PC-9 (cell line): ENCODE data around the gene MACROD2. TPM values are rescaled to one million over a fixed set of nuclear protein-coding genes. Genes with fewer than 3 reads are reported as not detected.

Source experiments
- BruUV-seq: library from RNA; stranded (reverse); fragments of 400-500 nt; replicated peaks from 2 replicates; lab custom pipeline; 2021; lab: Mats Ljungman, UMichigan
- CTCF ChIA-PET: fragments of 300-600 bp; sonication (Branson Sonifier 250); formaldehyde crosslinking; loops from one replicate; lab custom pipeline; 2022; ENCODE audit warnings: antibody characterized with exemption; lab: Charles Lee
- POLR2A ChIA-PET: fragments of 300-600 bp; sonication (Branson Sonifier 250); formaldehyde crosslinking; loops from one replicate; lab custom pipeline; 2022; ENCODE audit warnings: antibody characterized with exemption; ENCODE audit not compliant: unreplicated experiment; lab: Charles Lee
- DNase-seq, 2 experiments: peaks; one replicate each; pipeline versions ENCODE4 v3.0.0 to v3.0.0-alpha.2; 2015 to 2022; ENCODE audit warnings: mixed read lengths in 1 of 2
- H2AFZ ChIP-seq: fragments of 200-600 bp; sonication (generic); 2 replicates; pipeline ENCODE4 v1.8.1; 2017; ENCODE audit warnings: antibody characterized with exemption
- H3F3A ChIP-seq: fragments of 200-600 bp; sonication (generic); 2 replicates; pipeline ENCODE4 v1.8.1; 2017; ENCODE audit warnings: antibody characterized with exemption, mild to moderate bottlenecking, low read depth; ENCODE audit not compliant: insufficient read depth
- H3K27ac ChIP-seq: fragments of 200-600 bp; sonication (generic); 2 replicates; pipeline ENCODE4 v1.6.1; 2016; ENCODE audit warnings: mixed run types
- H3K27me3 ChIP-seq: fragments of 200-600 bp; sonication (generic); 2 replicates; pipeline ENCODE4 v1.6.1; 2016; ENCODE audit warnings: low read depth, mixed run types; ENCODE audit not compliant: insufficient read depth
- H3K36me3 ChIP-seq: fragments of 200-600 bp; sonication (generic); 2 replicates; pipeline ENCODE4 v1.6.1; 2016; ENCODE audit warnings: low read depth, mixed run types
- H3K4me1 ChIP-seq: fragments of 200-600 bp; sonication (generic); replicated peaks from 2 replicates; pipeline ENCODE4 v1.6.1; 2016; ENCODE audit warnings: mixed run types; ENCODE audit not compliant: insufficient read depth
- H3K4me2 ChIP-seq: fragments of 200-600 bp; sonication (generic); 2 replicates; pipeline ENCODE4 v1.6.1; 2017; ENCODE audit warnings: mixed run types
- H3K4me3 ChIP-seq: fragments of 200-600 bp; sonication (generic); 2 replicates; pipeline ENCODE4 v1.6.1; 2016; ENCODE audit warnings: mixed run types
- H3K79me2 ChIP-seq: fragments of 200-600 bp; sonication (generic); 2 replicates; pipeline ENCODE4 v1.6.1; 2017; ENCODE audit warnings: low read depth, mixed run types
- H3K9me2 ChIP-seq: fragments of 200-600 bp; sonication (generic); 2 replicates; pipeline ENCODE4 v1.8.1; 2017; ENCODE audit warnings: mild to moderate bottlenecking; ENCODE audit not compliant: insufficient read depth
- H3K9me3 ChIP-seq: fragments of 200-600 bp; sonication (generic); 2 replicates; pipeline ENCODE4 v1.8.1; 2016; ENCODE audit warnings: low read depth; ENCODE audit not compliant: insufficient read depth
- H4K20me1 ChIP-seq: fragments of 200-600 bp; sonication (generic); 2 replicates; pipeline ENCODE4 v1.8.1; 2017; ENCODE audit not compliant: insufficient read depth
- EZH2 ChIP-seq: fragments of 200-600 bp; sonication (generic); IDR thresholded peaks from 2 replicates; pipeline ENCODE4 v1.8.0; 2017; ENCODE audit warnings: antibody characterized with exemption, low read depth
- intact Hi-C: fragments of 100-400 bp; cut with micrococcal nuclease; formaldehyde crosslinking; loops from one replicate; pipeline ENCODE4 v1.10.0; 2022; ENCODE audit not compliant: unreplicated experiment
- total RNA-seq: library from RNA; stranded (reverse); gene quantifications from 2 replicates; pipeline ENCODE4 v1.2.3, GENCODE V29; 2021
- TF ChIP-seq, protein P1 (sequence below): fragments of 200-600 bp; sonication (generic); conservative IDR thresholded peaks from 2 replicates; pipeline ENCODE4 v1.6.1; 2017; ENCODE audit warnings: mixed run types, antibody characterized with exemption, mild to moderate bottlenecking, moderate library complexity

MACROD2 gene
- total RNA-seq, 1 experiment from 2014 or later: 11.4 TPM

- TF ChIP-seq, protein P1, sequence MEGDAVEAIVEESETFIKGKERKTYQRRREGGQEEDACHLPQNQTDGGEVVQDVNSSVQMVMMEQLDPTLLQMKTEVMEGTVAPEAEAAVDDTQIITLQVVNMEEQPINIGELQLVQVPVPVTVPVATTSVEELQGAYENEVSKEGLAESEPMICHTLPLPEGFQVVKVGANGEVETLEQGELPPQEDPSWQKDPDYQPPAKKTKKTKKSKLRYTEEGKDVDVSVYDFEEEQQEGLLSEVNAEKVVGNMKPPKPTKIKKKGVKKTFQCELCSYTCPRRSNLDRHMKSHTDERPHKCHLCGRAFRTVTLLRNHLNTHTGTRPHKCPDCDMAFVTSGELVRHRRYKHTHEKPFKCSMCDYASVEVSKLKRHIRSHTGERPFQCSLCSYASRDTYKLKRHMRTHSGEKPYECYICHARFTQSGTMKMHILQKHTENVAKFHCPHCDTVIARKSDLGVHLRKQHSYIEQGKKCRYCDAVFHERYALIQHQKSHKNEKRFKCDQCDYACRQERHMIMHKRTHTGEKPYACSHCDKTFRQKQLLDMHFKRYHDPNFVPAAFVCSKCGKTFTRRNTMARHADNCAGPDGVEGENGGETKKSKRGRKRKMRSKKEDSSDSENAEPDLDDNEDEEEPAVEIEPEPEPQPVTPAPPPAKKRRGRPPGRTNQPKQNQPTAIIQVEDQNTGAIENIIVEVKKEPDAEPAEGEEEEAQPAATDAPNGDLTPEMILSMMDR: no peak
- no peak for TF ChIP-seq EZH2
- Histone ChIP-seq H3F3A (no peaks in the 10 kb centered on the region; the same call in 1 of the 2 replicates), H3K9me2 (no peaks in the 10 kb centered on the region), H3K27ac (no peak overlapping the region), H3K27me3 (no peaks in the 10 kb centered on the region), H3K4me2 (no peak overlapping the region), H3K9me3 (no peaks in the 10 kb centered on the region), H4K20me1 (no peaks in the 10 kb centered on the region), H3K4me3 (no peak overlapping the region), H3K4me1 (no peaks in the 10 kb centered on the region), H3K36me3 (no peaks in the 10 kb centered on the region), H3K79me2 (no peaks in the 10 kb centered on the region), H2AFZ (no peak overlapping the region)
- CTCF ChIA-PET: no interaction called here
- POLR2A ChIA-PET: no interaction called here
- intact Hi-C loops: no loop called here
- DNase-seq: no peak
- BruUV-seq: no TSS peak
Observed at GRCh38 chr20:15214051-15214450, 1218.7 kb downstream of the MACROD2 start.

DNA sequence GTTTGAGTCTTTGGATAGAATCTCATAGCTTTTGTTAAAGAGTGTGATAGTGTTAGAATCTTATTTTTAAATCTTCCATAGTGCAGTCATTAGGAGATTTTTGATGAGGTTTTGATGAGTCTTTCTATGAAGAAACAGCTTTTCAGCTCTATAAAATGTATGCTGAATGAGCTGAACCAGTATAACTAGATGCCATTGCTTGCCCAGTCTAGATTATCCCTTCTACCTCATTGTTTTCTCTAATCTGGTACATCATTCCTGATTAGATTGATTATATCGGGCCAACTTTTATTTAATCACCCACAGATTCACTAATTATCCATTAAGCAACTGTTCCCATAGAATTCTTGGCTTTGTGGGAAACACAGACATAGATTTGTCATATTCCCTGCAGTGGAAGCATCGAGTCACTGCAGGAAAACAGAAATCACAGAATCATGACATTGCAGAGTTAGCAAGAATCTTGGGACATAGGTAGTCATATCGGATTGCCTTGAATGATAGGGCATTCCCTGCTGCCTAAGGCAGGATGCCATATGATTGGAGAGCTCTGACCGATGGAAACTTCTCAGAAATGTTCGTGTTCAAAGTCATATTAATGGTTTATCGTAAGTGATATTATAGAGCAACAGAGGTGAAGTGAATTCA, 1224.8 kb downstream of the MACROD2 start:
- H3K4me1 ChIP-seq: 0 out of 2 replicates have a peak, but pooled peaks cover 4% of the 10 kb centered on the region
- no peak overlapping the region for H3K4me2 ChIP-seq
- H3K79me2 ChIP-seq: no peaks in the 10 kb centered on the region
- no TSS peak for BruUV-seq
- H3K9me2 ChIP-seq: no peaks in the 10 kb centered on the region
- H3K27ac ChIP-seq: no peak overlapping the region
- no peaks in the 10 kb centered on the region for H3K27me3 ChIP-seq
- ChIA-PET POLR2A (no interaction called here), CTCF (interaction anchor here (0.6 kb wide), 1 partner anchor 1030 kb away, joined by 3 read pairs; no protein-coding TSS in a partner anchor)
- H3F3A ChIP-seq: no peaks in the 10 kb centered on the region; the same call in 1 of the 2 replicates
- DNase-seq: no peak
- intact Hi-C loops: no loop called here
- H4K20me1 ChIP-seq: no peaks in the 10 kb centered on the region
- no peak overlapping the region for H3K4me3 ChIP-seq
- no peaks in the 10 kb centered on the region for H3K36me3 ChIP-seq
- H2AFZ ChIP-seq: no peak overlapping the region
- TF ChIP-seq EZH2: no peak
- TF ChIP-seq, protein P1: no peak
- no peaks in the 10 kb centered on the region for H3K9me3 ChIP-seq

GRCh38 chr20:15220778-15221565, 1225.7 kb downstream of the MACROD2 start:
- BruUV-seq: no TSS peak
- H3K36me3 ChIP-seq: no peaks in the 10 kb centered on the region
- no peaks in the 10 kb centered on the region for H3K79me2 ChIP-seq
- intact Hi-C loops: no loop called here
- 0 out of 2 replicates have a peak, but pooled peaks cover 4% of the 10 kb centered on the region for H3K4me1 ChIP-seq
- CTCF ChIA-PET: no interaction called here
- H3K9me2 ChIP-seq: no peaks in the 10 kb centered on the region
- no peaks in the 10 kb centered on the region for H3F3A ChIP-seq
- TF ChIP-seq EZH2: no peak
- TF ChIP-seq, protein P1: no peak
- no peak overlapping the region for H3K27ac ChIP-seq
- H3K4me3 ChIP-seq: no peak overlapping the region
- H3K27me3 ChIP-seq: no peaks in the 10 kb centered on the region
- no peaks in the 10 kb centered on the region for H3K9me3 ChIP-seq
- no peaks in the 10 kb centered on the region for H4K20me1 ChIP-seq
- POLR2A ChIA-PET: no interaction called here
- no peak overlapping the region for H3K4me2 ChIP-seq
- DNase-seq: no peak
- H2AFZ ChIP-seq: no peak overlapping the region
